HCT116 (cell line): ENCODE results near the gene EPHA1. TPM values are rescaled to one million over a fixed set of nuclear protein-coding genes. Genes with fewer than 3 reads are reported as not detected.

ENCODE experiments used
- ATAC-seq: fragments of 200-7000 bp; cut with Tn5 transposase; 2 replicates; pipeline ENCODE4 v1.9.1; 2020; ENCODE audit warnings: mild to moderate bottlenecking, moderate library complexity
- BruUV-seq: library from RNA; stranded (reverse); fragments of 400-500 nt; replicated peaks from 2 replicates; lab custom pipeline; 2021; lab: Mats Ljungman, UMichigan
- CTCF ChIA-PET: fragments of 300-600 bp; sonication (Branson Sonifier 250); formaldehyde crosslinking; loops from one replicate; lab custom pipeline; 2021; ENCODE audit warnings: antibody characterized with exemption; lab: Charles Lee
- POLR2A ChIA-PET: fragments of 300-600, 350-600 bp; sonication (Branson Sonifier 250); formaldehyde crosslinking; loops from one replicate; lab custom pipeline; 2021; ENCODE audit warnings: antibody characterized with exemption; lab: Charles Lee
- RAD21 ChIA-PET, 2 experiments: fragments of 300-600 bp; sonication (Branson Sonifier 250); formaldehyde crosslinking; loops; one replicate each; lab custom pipeline; 2023; ENCODE audit warnings: low total read pairs in 2 of 2; ENCODE audit not compliant: uncharacterized antibody in 2 of 2, unreplicated experiment in 2 of 2, low non-redundant PET in 1 of 2; lab: Charles Lee
- DNase-seq: peaks from one replicate; pipeline ENCODE4 v3.0.0-alpha.2; 2010; ENCODE audit warnings: low read depth, low spot score
- H2AFZ ChIP-seq: fragments of 200-600 bp; shearing (Covaris generic), sonication (generic); 2 replicates; pipeline ENCODE4 v1.6.1; 2017; ENCODE audit warnings: low read depth, mixed run types, mixed read lengths, antibody characterized with exemption, low read length; ENCODE audit not compliant: poor library complexity, severe bottlenecking
- H3K27ac ChIP-seq: 2 replicates; pipeline ENCODE4 v1.5.1; 2012; ENCODE audit warnings: low read depth, low read length
- H3K27me3 ChIP-seq: fragments of 200-600 bp; sonication (generic); 2 replicates; pipeline ENCODE4 v1.6.1; 2016; ENCODE audit warnings: mixed run types, low read length, mixed read lengths; ENCODE audit not compliant: insufficient read depth
- H3K36me3 ChIP-seq, 2 experiments: fragments of 200-500 bp in 1 of 2; fragments of 200-600 bp in 1 of 2; sonication (Bioruptor generic) in 1 of 2; sonication (generic) in 1 of 2; 2 replicates each; pipeline versions ENCODE4 v1.5.1 to v1.6.1; 2014 to 2016; ENCODE audit warnings: low read length in 2 of 2, inconsistent platforms in 1 of 2, mixed read lengths in 1 of 2, mixed run types in 1 of 2; ENCODE audit not compliant: insufficient read depth in 2 of 2, control insufficient read depth in 1 of 2
- H3K4me1 ChIP-seq, 2 experiments: fragments of 200-600 bp in 1 of 2; sonication (generic) in 1 of 2; 2 replicates each; pipeline versions ENCODE4 v1.5.1 to v1.6.1; 2012 to 2017; ENCODE audit warnings: low read length in 2 of 2, inconsistent platforms in 1 of 2, mild to moderate bottlenecking in 1 of 2, mixed read lengths in 1 of 2, mixed run types in 1 of 2, moderate library complexity in 1 of 2; ENCODE audit not compliant: insufficient read depth in 2 of 2, control insufficient read depth in 1 of 2
- H3K4me2 ChIP-seq: fragments of 200-600 bp; sonication (generic); 2 replicates; pipeline ENCODE4 v1.6.1; 2017; ENCODE audit warnings: mixed run types, low read length, mixed read lengths
- H3K4me3 ChIP-seq, 2 experiments: fragments of 200-600 bp in 1 of 2; sonication (generic) in 1 of 2; replicated peaks in 1 of 2; 2 replicates each; pipeline ENCODE4 v1.5.1; 2011 to 2016; ENCODE audit warnings: low read length in 2 of 2, control low read depth in 1 of 2, low read depth in 1 of 2, mild to moderate bottlenecking in 1 of 2, mixed read lengths in 1 of 2, mixed run types in 1 of 2
- H3K79me2 ChIP-seq: fragments of 200-600 bp; sonication (generic); 2 replicates; pipeline ENCODE4 v1.6.1; 2017; ENCODE audit warnings: mild to moderate bottlenecking, mixed run types, low read length, moderate library complexity, mixed read lengths; ENCODE audit not compliant: insufficient read depth
- H3K9ac ChIP-seq: fragments of 200-600 bp; sonication (generic); 2 replicates; pipeline ENCODE4 v1.6.1; 2016; ENCODE audit warnings: low read length, mixed read lengths
- H3K9me2 ChIP-seq: fragments of 200-600 bp; sonication (generic), shearing (Covaris generic); 2 replicates; pipeline ENCODE4 v1.6.1; 2017; ENCODE audit warnings: mixed run types, mild to moderate bottlenecking, moderate library complexity; ENCODE audit not compliant: insufficient read depth
- H3K9me3 ChIP-seq, 2 experiments: fragments of 200-500 bp in 1 of 2; fragments of 200-600 bp in 1 of 2; sonication (Bioruptor generic) in 1 of 2; sonication (generic) in 1 of 2; 2 replicates each; pipeline ENCODE4 v1.6.1; 2014 to 2017; ENCODE audit warnings: low read length in 2 of 2, mixed read lengths in 2 of 2, inconsistent platforms in 1 of 2, low read depth in 1 of 2, mild to moderate bottlenecking in 1 of 2, mixed run types in 1 of 2, moderate library complexity in 1 of 2; ENCODE audit not compliant: control insufficient read depth in 1 of 2, insufficient read depth in 1 of 2
- H4K20me1 ChIP-seq: fragments of 200-600 bp; sonication (generic), shearing (Covaris generic); 2 replicates; pipeline ENCODE4 v1.6.1; 2017; ENCODE audit warnings: mixed run types, mild to moderate bottlenecking, moderate library complexity; ENCODE audit not compliant: insufficient read depth
- CBX3 ChIP-seq: IDR thresholded peaks from 2 replicates; pipeline ENCODE4 v1.6.1; 2012; ENCODE audit warnings: low read depth
- CEBPB ChIP-seq: IDR thresholded peaks from 2 replicates; pipeline ENCODE4 v1.6.1; 2012; ENCODE audit warnings: low read depth
- EZH2 ChIP-seq: fragments of 200-600 bp; sonication (generic); IDR thresholded peaks from 2 replicates; pipeline ENCODE4 v1.6.1; 2017; ENCODE audit warnings: antibody characterized with exemption, mixed run types
- JUND ChIP-seq: IDR thresholded peaks from 2 replicates; pipeline ENCODE4 v1.6.1; 2012
- POLR2A ChIP-seq: IDR thresholded peaks from 2 replicates; pipeline ENCODE4 v1.7.0; 2011; ENCODE audit warnings: borderline replicate concordance; ENCODE audit not compliant: insufficient read depth, insufficient read length; ENCODE audit errors: extremely low read depth
- POLR2AphosphoS5 ChIP-seq: IDR thresholded peaks from 2 replicates; pipeline ENCODE4 v1.6.1; 2011; ENCODE audit warnings: mild to moderate bottlenecking, low read depth, low read length, moderate library complexity
- SIN3A ChIP-seq: IDR thresholded peaks from 2 replicates; pipeline ENCODE4 v1.6.1; 2012; ENCODE audit warnings: low read depth
- YY1 ChIP-seq: IDR thresholded peaks from 2 replicates; pipeline ENCODE4 v1.6.1; 2011; ENCODE audit warnings: low read length, low read depth, moderate library complexity, mild to moderate bottlenecking; ENCODE audit not compliant: insufficient replicate concordance; ENCODE audit errors: extremely low read depth
- ZBTB33 ChIP-seq: IDR thresholded peaks from 2 replicates; pipeline ENCODE4 v1.6.1; 2011; ENCODE audit warnings: mild to moderate bottlenecking, low read length, moderate library complexity; ENCODE audit not compliant: insufficient replicate concordance; ENCODE audit errors: extremely low read depth
- ZNF274 ChIP-seq: fragments of 200-500 bp; sonication (Bioruptor generic); IDR thresholded peaks from 2 replicates; pipeline ENCODE4 v1.6.1; 2014; ENCODE audit warnings: mild to moderate bottlenecking, low read depth, low read length, inconsistent platforms
- intact Hi-C: fragments of 100-400 bp; cut with micrococcal nuclease; formaldehyde crosslinking; loops from 2 replicates; pipeline ENCODE4 v1.10.0; 2022
- total RNA-seq: library from RNA; stranded (reverse); gene quantifications from one replicate; pipeline ENCODE4 v1.2.1, GENCODE V29; 2021; ENCODE audit not compliant: unreplicated experiment
- TF ChIP-seq, protein P1 (sequence below): IDR thresholded peaks from 2 replicates; pipeline ENCODE4 v1.6.1; 2012; ENCODE audit warnings: low read depth

Gene EPHA1
- total RNA-seq, 1 experiment from 2014 or later = 29.9 TPM

GRCh38 chr7:143435266-143435665 is 26.6 kb upstream of the EPHA1 start:
- DNase-seq = no peak
- Histone ChIP-seq H3K36me3 (no peaks in the 10 kb centered on the region), H3K9ac (no peak overlapping the region), H4K20me1 (no peaks in the 10 kb centered on the region), H3K79me2 (no peaks in the 10 kb centered on the region), H2AFZ (no peak overlapping the region), H3K9me3 (no peaks in the 10 kb centered on the region), H3K27me3 (no peaks in the 10 kb centered on the region), H3K27ac (no peak overlapping the region), H3K4me3 (no peak overlapping the region), H3K9me2 (no peaks in the 10 kb centered on the region), H3K4me2 (no peak overlapping the region), H3K4me1 (peaks cover 0 to 4% of the 10 kb centered on the region in 2 experiments; a peak in 2 of 4 replicates)
- ChIA-PET RAD21 (no interaction called here), POLR2A (no interaction called here), CTCF (no interaction called here)
- no TSS peak for BruUV-seq
- intact Hi-C loops = no loop called here
- TF ChIP-seq POLR2AphosphoS5 = no peak
- TF ChIP-seq CBX3 = no peak
- TF ChIP-seq EZH2 = no peak
- no peak for TF ChIP-seq SIN3A
- no peak for TF ChIP-seq ZNF274
- TF ChIP-seq CEBPB = no peak
- no peak for TF ChIP-seq YY1
- no peak for TF ChIP-seq JUND
- no peak for TF ChIP-seq ZBTB33
- TF ChIP-seq POLR2A = no peak
- TF ChIP-seq, protein P1, sequence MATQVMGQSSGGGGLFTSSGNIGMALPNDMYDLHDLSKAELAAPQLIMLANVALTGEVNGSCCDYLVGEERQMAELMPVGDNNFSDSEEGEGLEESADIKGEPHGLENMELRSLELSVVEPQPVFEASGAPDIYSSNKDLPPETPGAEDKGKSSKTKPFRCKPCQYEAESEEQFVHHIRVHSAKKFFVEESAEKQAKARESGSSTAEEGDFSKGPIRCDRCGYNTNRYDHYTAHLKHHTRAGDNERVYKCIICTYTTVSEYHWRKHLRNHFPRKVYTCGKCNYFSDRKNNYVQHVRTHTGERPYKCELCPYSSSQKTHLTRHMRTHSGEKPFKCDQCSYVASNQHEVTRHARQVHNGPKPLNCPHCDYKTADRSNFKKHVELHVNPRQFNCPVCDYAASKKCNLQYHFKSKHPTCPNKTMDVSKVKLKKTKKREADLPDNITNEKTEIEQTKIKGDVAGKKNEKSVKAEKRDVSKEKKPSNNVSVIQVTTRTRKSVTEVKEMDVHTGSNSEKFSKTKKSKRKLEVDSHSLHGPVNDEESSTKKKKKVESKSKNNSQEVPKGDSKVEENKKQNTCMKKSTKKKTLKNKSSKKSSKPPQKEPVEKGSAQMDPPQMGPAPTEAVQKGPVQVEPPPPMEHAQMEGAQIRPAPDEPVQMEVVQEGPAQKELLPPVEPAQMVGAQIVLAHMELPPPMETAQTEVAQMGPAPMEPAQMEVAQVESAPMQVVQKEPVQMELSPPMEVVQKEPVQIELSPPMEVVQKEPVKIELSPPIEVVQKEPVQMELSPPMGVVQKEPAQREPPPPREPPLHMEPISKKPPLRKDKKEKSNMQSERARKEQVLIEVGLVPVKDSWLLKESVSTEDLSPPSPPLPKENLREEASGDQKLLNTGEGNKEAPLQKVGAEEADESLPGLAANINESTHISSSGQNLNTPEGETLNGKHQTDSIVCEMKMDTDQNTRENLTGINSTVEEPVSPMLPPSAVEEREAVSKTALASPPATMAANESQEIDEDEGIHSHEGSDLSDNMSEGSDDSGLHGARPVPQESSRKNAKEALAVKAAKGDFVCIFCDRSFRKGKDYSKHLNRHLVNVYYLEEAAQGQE = no peak
- no peak for ATAC-seq
